ENCODE measurements around the gene SPATS2.
"Not testable (repeated sequence)": the region's sequence is repeated elsewhere in the genome, so short reads cannot be mapped to it uniquely, and the experiment has no call there.

The SPATS2 gene

GRCh38 chr12:49367381-49368239, at the start of gene SPATS2:
Gene SPATS2 (plus strand): TSS chr12:49367462. CDS start chr12:49461013, 93,551 bp downstream.
- DNase-seq (ENCODE audit: low read depth, low spot score), result no peak

- not testable (repeated sequence) for DNase-seq (ENCODE audit: low read depth, low spot score)
These were observed 46.7 kb upstream of the SPATS2 start for GRCh38 chr12:49320411-49321103.

- no peak for DNase-seq (ENCODE audit: low read depth, low spot score)
These were observed 44.9 kb upstream of the SPATS2 start for GRCh38 chr12:49322367-49322707.

- DNase-seq (ENCODE audit: low read depth, low spot score), result peak; percentile 93
These were observed 44.3 kb upstream of the SPATS2 start, which contains the start of gene TROAP for GRCh38 chr12:49322708-49323523. Gene TROAP (plus strand): TSS chr12:49323255. CDS start chr12:49323609, 354 bp downstream.

DNA sequence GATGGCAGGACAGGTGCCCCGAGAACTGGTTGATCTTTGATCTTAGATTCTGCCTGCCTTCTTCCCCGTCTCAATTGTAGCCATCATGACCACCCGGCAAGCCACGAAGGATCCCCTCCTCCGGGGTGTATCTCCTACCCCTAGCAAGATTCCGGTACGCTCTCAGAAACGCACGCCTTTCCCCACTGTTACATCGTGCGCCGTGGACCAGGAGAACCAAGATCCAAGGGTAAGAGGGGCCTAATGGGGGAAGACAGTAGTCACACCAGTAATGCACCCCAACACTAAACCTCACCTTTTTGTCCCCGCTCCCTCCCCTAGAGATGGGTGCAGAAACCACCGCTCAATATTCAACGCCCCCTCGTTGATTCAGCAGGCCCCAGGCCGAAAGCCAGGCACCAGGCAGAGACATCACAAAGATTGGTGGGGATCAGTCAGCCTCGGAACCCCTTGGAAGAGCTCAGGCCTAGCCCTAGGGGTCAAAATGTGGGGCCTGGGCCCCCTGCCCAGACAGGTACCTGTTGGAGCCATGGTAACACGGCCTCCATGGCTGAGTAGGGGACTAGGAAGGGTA, 43.7 kb upstream of the SPATS2 start:
- DNase-seq (ENCODE audit: low read depth, low spot score), result no peak

DNA sequence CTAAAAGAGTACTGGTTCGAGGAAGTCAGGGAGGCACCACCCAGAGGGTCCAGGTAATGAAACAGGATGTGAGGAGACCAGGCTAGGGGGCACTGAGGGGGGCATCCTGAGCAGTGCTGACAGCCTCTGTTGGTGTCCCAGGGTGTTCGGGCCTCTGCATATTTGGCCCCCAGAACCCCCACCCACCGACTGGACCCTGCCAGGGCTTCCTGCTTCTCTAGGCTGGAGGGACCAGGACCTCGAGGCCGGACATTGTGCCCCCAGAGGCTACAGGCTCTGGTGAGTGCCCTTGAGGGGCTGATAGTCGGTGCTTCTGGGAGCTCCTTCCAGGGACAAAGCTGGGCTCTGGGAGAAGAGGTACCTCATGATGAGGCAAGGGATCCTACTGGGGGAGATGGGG, 41.7 kb upstream of the SPATS2 start:
- no peak for DNase-seq (ENCODE audit: low read depth, low spot score)

GRCh38 chr12:49327368-49327767, 39.9 kb upstream of the SPATS2 start:
- DNase-seq (ENCODE audit: low read depth, low spot score), result no peak

GRCh38 chr12:49327887-49328286, 39.4 kb upstream of the SPATS2 start:
- DNase-seq (ENCODE audit: low read depth, low spot score), result no peak

- DNase-seq (ENCODE audit: low read depth, low spot score), result no peak
These were observed 38.4 kb upstream of the SPATS2 start for GRCh38 chr12:49328816-49329215.

- no peak for DNase-seq (ENCODE audit: low read depth, low spot score)
These were observed 37.1 kb upstream of the SPATS2 start for GRCh38 chr12:49330032-49330619.

DNA sequence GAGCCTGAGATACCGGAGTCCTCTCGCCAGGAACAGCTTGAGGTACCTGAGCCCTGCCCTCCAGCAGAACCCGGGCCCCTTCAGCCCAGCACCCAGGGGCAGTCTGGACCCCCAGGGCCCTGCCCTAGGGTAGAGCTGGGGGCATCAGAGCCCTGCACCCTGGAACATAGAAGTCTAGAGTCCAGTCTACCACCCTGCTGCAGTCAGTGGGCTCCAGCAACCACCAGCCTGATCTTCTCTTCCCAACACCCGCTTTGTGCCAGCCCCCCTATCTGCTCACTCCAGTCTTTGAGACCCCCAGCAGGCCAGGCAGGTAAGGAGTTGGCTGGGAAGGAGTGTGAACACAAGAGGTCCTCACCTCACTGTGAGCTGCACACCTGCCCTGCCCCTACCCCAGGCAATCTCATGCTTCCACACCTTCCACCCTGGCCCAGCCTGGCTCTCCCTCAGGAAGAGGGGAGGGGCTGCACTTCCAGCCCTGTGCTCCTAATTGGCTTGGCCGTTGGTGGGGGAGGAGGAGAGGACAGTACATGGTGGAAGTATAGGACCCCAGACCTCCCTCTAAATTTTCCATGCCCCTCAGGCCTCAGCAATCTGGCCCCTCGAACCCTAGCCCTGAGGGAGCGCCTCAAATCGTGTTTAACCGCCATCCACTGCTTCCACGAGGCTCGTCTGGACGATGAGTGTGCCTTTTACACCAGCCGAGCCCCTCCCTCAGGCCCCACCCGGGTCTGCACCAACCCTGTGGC, 36.5 kb upstream of the SPATS2 start:
- DNase-seq (ENCODE audit: low read depth, low spot score), result no peak

- no peak for DNase-seq (ENCODE audit: low read depth, low spot score)
These were observed 35.7 kb upstream of the SPATS2 start for GRCh38 chr12:49331380-49332222.

- DNase-seq (ENCODE audit: low read depth, low spot score), result no peak
These were observed 34.8 kb upstream of the SPATS2 start for GRCh38 chr12:49332441-49332861.

- no peak for DNase-seq (ENCODE audit: low read depth, low spot score)
These were observed 34.3 kb upstream of the SPATS2 start for GRCh38 chr12:49332891-49333371.

- DNase-seq (ENCODE audit: low read depth, low spot score), result not testable (repeated sequence)
These were observed 33.5 kb upstream of the SPATS2 start for GRCh38 chr12:49333778-49334177.

GRCh38 chr12:49334226-49334625, 33.0 kb upstream of the SPATS2 start:
- no peak for DNase-seq (ENCODE audit: low read depth, low spot score)

- DNase-seq (ENCODE audit: low read depth, low spot score), result no peak
These were observed 32.6 kb upstream of the SPATS2 start for GRCh38 chr12:49334681-49335080.

DNA sequence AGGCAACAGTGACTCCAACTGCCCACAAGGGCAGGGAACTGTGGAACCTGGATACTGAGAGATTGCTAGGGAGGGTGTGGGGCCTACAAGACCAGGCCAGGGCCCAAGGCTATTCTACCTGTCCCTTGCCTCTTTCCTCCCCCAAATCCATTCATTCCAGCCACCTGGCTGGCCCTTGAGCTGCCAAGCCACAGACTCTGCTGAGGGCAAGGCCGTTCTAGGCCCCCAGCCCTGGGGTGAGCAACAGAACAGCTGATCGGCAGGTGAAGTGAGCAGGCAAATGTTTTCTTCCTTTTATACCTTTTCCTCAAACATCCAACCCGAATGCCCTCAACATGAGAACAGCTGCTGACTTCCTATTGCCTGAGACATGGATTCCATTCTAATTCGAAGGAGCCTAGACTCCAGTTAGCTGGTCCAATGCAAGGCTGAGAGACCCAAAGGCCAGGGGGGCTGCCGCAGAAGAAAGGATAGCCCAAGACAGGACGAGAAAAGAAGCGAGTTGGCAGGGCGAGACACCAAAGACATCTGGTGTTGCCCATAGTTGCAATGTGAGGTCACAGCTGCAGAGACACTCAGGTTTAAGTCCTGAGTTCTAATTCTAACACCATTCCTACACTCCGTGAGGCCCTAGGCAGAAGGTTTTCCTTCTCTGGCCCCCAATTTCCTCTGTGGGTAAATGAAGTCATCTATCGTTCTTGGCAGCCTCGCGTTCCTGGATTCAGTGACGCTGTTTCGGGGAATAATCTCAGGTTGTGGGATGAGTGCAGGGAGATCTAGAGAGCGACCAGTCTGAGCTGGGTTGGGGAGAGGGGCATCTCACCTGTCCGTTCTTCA, 31.9 kb upstream of the SPATS2 start:
- DNase-seq (ENCODE audit: low read depth, low spot score), result no peak

Data from iPS DF 19.7 (cell line).